Right kidney (tissue), 1 donor: ENCODE measurements around the gene GPATCH1.
"Not testable (repeated sequence)": the region's sequence is repeated elsewhere in the genome, so short reads cannot be mapped to it uniquely, and the experiment has no call there.

Source experiments
- DNase-seq: peaks from one replicate; pipeline ENCODE4 v3.0.0-alpha.2; 2016

GPATCH1 gene

GRCh38 chr19:33159893-33160292, 78.9 kb downstream of the GPATCH1 start:
- DNase-seq: no peak

- no peak for DNase-seq
Measured at GRCh38 chr19:33161201-33161600, 80.2 kb downstream of the GPATCH1 start.

- no peak for DNase-seq
Measured at GRCh38 chr19:33163481-33163880, 82.5 kb downstream of the GPATCH1 start.

GRCh38 chr19:33166037-33166436, 85.1 kb downstream of the GPATCH1 start:
- DNase-seq: not testable (repeated sequence)

- no peak for DNase-seq
Measured at GRCh38 chr19:33167438-33167837, 86.5 kb downstream of the GPATCH1 start.

GRCh38 chr19:33168528-33168927, 87.5 kb downstream of the GPATCH1 start:
- DNase-seq: no peak

GRCh38 chr19:33171222-33171795, 90.3 kb downstream of the GPATCH1 start:
- DNase-seq: no peak

- DNase-seq: no peak
Measured at GRCh38 chr19:33171916-33172359, 91.0 kb downstream of the GPATCH1 start.

GRCh38 chr19:33174186-33174585, 93.2 kb downstream of the GPATCH1 start:
- no peak for DNase-seq

- no peak for DNase-seq
Measured at GRCh38 chr19:33175156-33175782, 94.3 kb downstream of the GPATCH1 start.

- DNase-seq: no peak
Measured at GRCh38 chr19:33175886-33176669, 95.1 kb downstream of the GPATCH1 start.

- DNase-seq: peak; percentile 99
Measured at GRCh38 chr19:33176670-33177416, 95.9 kb downstream of the GPATCH1 start.

- DNase-seq: no peak
Measured at GRCh38 chr19:33177417-33177979, 96.5 kb downstream of the GPATCH1 start.
